ENCODE data around the gene TMEM260.
"Not testable (repeated sequence)": the region's sequence is repeated elsewhere in the genome, so short reads cannot be mapped to it uniquely, and the experiment has no call there.

The TMEM260 gene

GRCh38 chr14:56676042-56676441, 96.4 kb downstream of the TMEM260 start:
- no peaks in the 10 kb centered on the region for H3K27me3 ChIP-seq (ENCODE audit: insufficient read depth, low read length)
- no peak overlapping the region for H3K9ac ChIP-seq (ENCODE audit: low read depth, low read length)
- H3K4me3 ChIP-seq (ENCODE audit: low read length), result no peak overlapping the region
- H3K27ac ChIP-seq (ENCODE audit: low read depth, low read length), result no peak overlapping the region
- H3K9me3 ChIP-seq (ENCODE audit: insufficient read depth, low read depth, low read length), result no peaks in the 10 kb centered on the region
- H3K4me1 ChIP-seq (ENCODE audit: insufficient read depth, low read length), result no peaks in the 10 kb centered on the region
- 60% methylated on average over 5 of the region's 5 CpGs for WGBS
- no peaks in the 10 kb centered on the region for H3K36me3 ChIP-seq (ENCODE audit: insufficient read depth, low read length)

- Histone ChIP-seq H3K27ac (ENCODE audit: low read depth, low read length) (no peak overlapping the region), H3K27me3 (ENCODE audit: insufficient read depth, low read length) (no peaks in the 10 kb centered on the region), H3K4me3 (ENCODE audit: low read length) (no peak overlapping the region), H3K4me1 (ENCODE audit: insufficient read depth, low read length) (no peaks in the 10 kb centered on the region), H3K9me3 (ENCODE audit: insufficient read depth, low read depth, low read length) (no peaks in the 10 kb centered on the region), H3K36me3 (ENCODE audit: insufficient read depth, low read length) (no peaks in the 10 kb centered on the region), H3K9ac (ENCODE audit: low read depth, low read length) (no peak overlapping the region)
- no CpG with 5 or more reads among the region's 3 CpGs for WGBS
Observed at GRCh38 chr14:56678838-56679237, 99.2 kb downstream of the TMEM260 start.

GRCh38 chr14:56686416-56686815, 106.8 kb downstream of the TMEM260 start:
- H3K9me3 ChIP-seq (ENCODE audit: insufficient read depth, low read depth, low read length), result no peaks in the 10 kb centered on the region
- no peaks in the 10 kb centered on the region for H3K27me3 ChIP-seq (ENCODE audit: insufficient read depth, low read length)
- no peak overlapping the region for H3K9ac ChIP-seq (ENCODE audit: low read depth, low read length)
- 52% methylated on average over 4 of the region's 4 CpGs for WGBS
- H3K36me3 ChIP-seq (ENCODE audit: insufficient read depth, low read length), result no peaks in the 10 kb centered on the region
- H3K4me1 ChIP-seq (ENCODE audit: insufficient read depth, low read length), result peaks cover 25% of the 10 kb centered on the region
- no peak overlapping the region for H3K4me3 ChIP-seq (ENCODE audit: low read length)
- H3K27ac ChIP-seq (ENCODE audit: low read depth, low read length), result no peak overlapping the region

GRCh38 chr14:56687123-56687522, 107.5 kb downstream of the TMEM260 start:
- H3K27ac ChIP-seq (ENCODE audit: low read depth, low read length), result no peak overlapping the region
- 84% methylated on average over 7 of the region's 8 CpGs for WGBS
- no peaks in the 10 kb centered on the region for H3K27me3 ChIP-seq (ENCODE audit: insufficient read depth, low read length)
- H3K36me3 ChIP-seq (ENCODE audit: insufficient read depth, low read length), result no peaks in the 10 kb centered on the region
- H3K4me3 ChIP-seq (ENCODE audit: low read length), result no peak overlapping the region
- H3K9me3 ChIP-seq (ENCODE audit: insufficient read depth, low read depth, low read length), result no peaks in the 10 kb centered on the region
- H3K9ac ChIP-seq (ENCODE audit: low read depth, low read length), result no peak overlapping the region
- peaks cover 32% of the 10 kb centered on the region for H3K4me1 ChIP-seq (ENCODE audit: insufficient read depth, low read length)

- 90% methylated on average over 3 of the region's 3 CpGs for WGBS
- H3K36me3 ChIP-seq (ENCODE audit: insufficient read depth, low read length), result no peaks in the 10 kb centered on the region
- H3K27ac ChIP-seq (ENCODE audit: low read depth, low read length), result no peak overlapping the region
- H3K9me3 ChIP-seq (ENCODE audit: insufficient read depth, low read depth, low read length), result no peaks in the 10 kb centered on the region
- no peaks in the 10 kb centered on the region for H3K27me3 ChIP-seq (ENCODE audit: insufficient read depth, low read length)
- no peak overlapping the region for H3K4me3 ChIP-seq (ENCODE audit: low read length)
- H3K9ac ChIP-seq (ENCODE audit: low read depth, low read length), result no peak overlapping the region
- peaks cover 29% of the 10 kb centered on the region for H3K4me1 ChIP-seq (ENCODE audit: insufficient read depth, low read length)
Observed at GRCh38 chr14:56694609-56695008, 115.0 kb downstream of the TMEM260 start.

- not testable (repeated sequence) for H3K9ac ChIP-seq (ENCODE audit: low read depth, low read length); H3K36me3 ChIP-seq (ENCODE audit: insufficient read depth, low read length); H3K9me3 ChIP-seq (ENCODE audit: insufficient read depth, low read depth, low read length); H3K27ac ChIP-seq (ENCODE audit: low read depth, low read length); H3K4me3 ChIP-seq (ENCODE audit: low read length); H3K27me3 ChIP-seq (ENCODE audit: insufficient read depth, low read length)
- WGBS, result 92% methylated on average over 9 of the region's 9 CpGs
- H3K4me1 ChIP-seq (ENCODE audit: insufficient read depth, low read length), result peaks cover 26% of the 10 kb centered on the region
Observed at GRCh38 chr14:56695216-56695615, 115.6 kb downstream of the TMEM260 start.
